GM12878 (cell line): ENCODE results near the gene GUCY1A2. TPM values are rescaled to one million over a fixed set of nuclear protein-coding genes. Genes with fewer than 3 reads are reported as not detected.
"Not testable (repeated sequence)": the region's sequence is repeated elsewhere in the genome, so short reads cannot be mapped to it uniquely, and the experiment has no call there.

Experiments used
- ATAC-seq: fragments of 200-7000 bp; cut with Tn5 transposase; 3 replicates; pipeline ENCODE4 v1.9.1; 2020; ENCODE audit warnings: mild to moderate bottlenecking, moderate library complexity
- BruUV-seq: library from RNA; stranded (reverse); fragments of 400-500 nt; replicated peaks from 2 replicates; lab custom pipeline; 2021; lab: Mats Ljungman, UMichigan
- CTCF ChIA-PET: fragments of 300-600 bp; sonication (Branson Sonifier 250); formaldehyde crosslinking; extraction: SDS; loops from one replicate; lab custom pipeline; 2021; ENCODE audit warnings: inconsistent platforms; lab: Yijun Ruan, JAX
- POLR2A ChIA-PET: fragments of 350-600 bp; formaldehyde crosslinking; extraction: SDS; loops from one replicate; lab custom pipeline; 2021; ENCODE audit warnings: inconsistent platforms; lab: Charles Lee
- RAD21 ChIA-PET: fragments of 300-600 bp; sonication (Branson Sonifier 250); formaldehyde crosslinking; loops from one replicate; lab custom pipeline; 2023; ENCODE audit warnings: antibody characterized with exemption; ENCODE audit not compliant: unreplicated experiment; lab: Charles Lee
- SMC1A ChIA-PET: fragments of 300-600 bp; sonication (Branson Sonifier 250); formaldehyde crosslinking; loops from one replicate; lab custom pipeline; 2023; ENCODE audit not compliant: unreplicated experiment, uncharacterized antibody; lab: Charles Lee
- DNase-seq: peaks from one replicate; pipeline ENCODE4 v3.0.0-alpha.2; 2011; ENCODE audit warnings: low read depth, low spot score
- FAIRE-seq: peaks from 3 replicates; lab custom pipeline; 2011; peaks lifted over from hg19 to GRCh38; lab: Jason Lieb, UNC
- H2AFZ ChIP-seq: 2 replicates; pipeline ENCODE4 v1.6.0; 2011; ENCODE audit warnings: low read depth, low read length, control low read depth; ENCODE audit not compliant: control insufficient read depth
- H3K27ac ChIP-seq: 2 replicates; pipeline ENCODE4 v1.5.1; 2011; ENCODE audit warnings: control low read depth; ENCODE audit not compliant: control insufficient read depth, insufficient read depth
- H3K27me3 ChIP-seq, 2 experiments: replicated peaks in 1 of 2; 2 replicates each; pipeline versions ENCODE4 v1.6.0 to v1.6.1; 2011; ENCODE audit warnings: low read length in 1 of 2; ENCODE audit not compliant: control insufficient read depth in 2 of 2, insufficient read depth in 2 of 2
- H3K36me3 ChIP-seq, 2 experiments: 2 replicates each; pipeline ENCODE4 v1.5.1; 2011; ENCODE audit warnings: low read length in 1 of 2; ENCODE audit not compliant: control insufficient read depth in 2 of 2, insufficient read depth in 2 of 2
- H3K4me1 ChIP-seq: 2 replicates; pipeline ENCODE4 v1.6.1; 2011; ENCODE audit warnings: mild to moderate bottlenecking, low read length, moderate library complexity, mixed read lengths; ENCODE audit not compliant: control insufficient read depth, insufficient read depth
- H3K4me2 ChIP-seq: 2 replicates; pipeline ENCODE4 v1.6.0; 2011; ENCODE audit warnings: control low read depth; ENCODE audit not compliant: control insufficient read depth, insufficient read depth
- H3K4me3 ChIP-seq: fragments of 200-600 bp; sonication (generic); 2 replicates; pipeline ENCODE4 v1.5.1; 2016
- H3K79me2 ChIP-seq: 2 replicates; pipeline ENCODE4 v1.6.0; 2011; ENCODE audit warnings: low read length; ENCODE audit not compliant: control insufficient read depth, insufficient read depth
- H3K9ac ChIP-seq: 2 replicates; pipeline ENCODE4 v1.8.0; 2011; ENCODE audit warnings: low read length, control low read depth, mixed read lengths; ENCODE audit not compliant: control insufficient read depth, insufficient read depth
- H3K9me3 ChIP-seq: replicated peaks from 3 replicates; pipeline ENCODE4 v1.5.1; 2011; ENCODE audit warnings: mild to moderate bottlenecking, low read length; ENCODE audit not compliant: control insufficient read depth, insufficient read depth
- H4K20me1 ChIP-seq: 2 replicates; pipeline ENCODE4 v1.6.0; 2011; ENCODE audit not compliant: control insufficient read depth, insufficient read depth
- WGBS: methylation state at CpG from one replicate; pipeline ENCODE4 v1.1.6; 2016; ENCODE audit warnings: low lambda C conversion rate; ENCODE audit not compliant: insufficient replicate concordance, insufficient coverage; ENCODE audit errors: missing lambda C conversion rate; 5-methylcytosine and 5-hydroxymethylcytosine counted together
- in situ Hi-C: fragments of 300-500 bp; cut with MboI; formaldehyde crosslinking; loops from 9 replicates; pipeline ENCODE4 v1.14.3; 2018; ENCODE audit warnings: mixed read lengths
- intact Hi-C: fragments of 100-400 bp; cut with micrococcal nuclease; formaldehyde crosslinking; loops from one replicate; pipeline ENCODE4 v1.14.2; 2022; ENCODE audit not compliant: unreplicated experiment
- polyA plus RNA-seq, 11 experiments: library from polyadenylated mRNA; depleted of rRNA in 4 of 11; unstranded in 6 of 11; stranded (reverse) in 5 of 11; fragments of >200 nt; fragmentation: Nextera tagmentation in 4 of 11; fragmentation: Illumina TruSeq in 1 of 11; extraction: Ambion mirVana in 4 of 11; extraction: Trizol in 1 of 11; gene quantifications; 1 replicate in 1 of 11; 2 replicates in 10 of 11; pipeline versions ENCODE4 v1.2.1 to v1.2.3, GENCODE V29; 2011 to 2016; ENCODE audit warnings: inconsistent platforms in 2 of 11, missing spikeins in 2 of 11, low read depth in 1 of 11
- total RNA-seq, 4 experiments: library from RNA; depleted of rRNA in 3 of 4; stranded (reverse); fragments of >200 nt in 3 of 4; fragmentation: Illumina TruSeq in 1 of 4; extraction: Trizol in 1 of 4; gene quantifications; 2 replicates each; pipeline versions ENCODE4 v1.2.1 to v1.2.3, GENCODE V29; 2013 to 2021
- TF ChIP-seq, protein P1 (sequence below): fragments of 450-650 bp; IDR thresholded peaks from 2 replicates; pipeline ENCODE4 v1.6.1; 2017; ENCODE audit warnings: borderline replicate concordance

The GUCY1A2 gene
- total and polyA plus RNA-seq, 10 of the 15 experiments (the other 5 are each of a cell fraction or from before 2014, with no cell fraction given) = under 0.01 to 0.03 (median under 0.01) TPM; not detected in 4

DNA sequence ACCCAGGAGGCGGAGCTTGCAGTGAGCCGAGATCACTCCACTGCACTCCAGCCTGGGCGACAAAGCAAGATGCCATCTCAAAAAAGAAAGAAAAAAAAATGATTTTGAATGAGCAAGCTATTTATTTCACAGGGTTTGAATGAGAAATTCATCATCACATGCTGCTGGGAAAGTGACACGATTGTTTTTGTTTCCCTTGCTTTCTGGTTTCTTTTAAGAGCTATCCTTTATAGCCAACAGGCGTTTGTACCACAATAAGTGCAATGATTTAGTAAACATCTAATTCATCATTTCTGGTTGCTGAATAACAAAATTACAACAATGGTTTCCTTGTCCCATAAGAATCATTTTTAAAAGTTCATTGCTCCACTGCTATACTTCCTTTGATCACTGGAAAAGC is 129.9 kb downstream of the GUCY1A2 start:
- no TSS peak for BruUV-seq

GRCh38 chr11:106883693-106884092 is 134.6 kb downstream of the GUCY1A2 start:
- H3K9ac ChIP-seq, DNase-seq, H3K36me3 ChIP-seq, SMC1A ChIA-PET, H3K4me1 ChIP-seq, H4K20me1 ChIP-seq, intact Hi-C loops, POLR2A ChIA-PET, H3K79me2 ChIP-seq, RAD21 ChIA-PET, H2AFZ ChIP-seq, H3K4me3 ChIP-seq, H3K27ac ChIP-seq, H3K27me3 ChIP-seq, in situ Hi-C loops, BruUV-seq, ATAC-seq, FAIRE-seq, H3K4me2 ChIP-seq, CTCF ChIA-PET, H3K9me3 ChIP-seq: not testable (repeated sequence)
- 19% methylated on average over 5 of the region's 5 CpGs for WGBS

More for the DNA sequence above, 129.9 kb downstream of the GUCY1A2 start:
- Histone ChIP-seq H3K27me3 (no peaks in the 10 kb centered on the region), H3K79me2 (no peaks in the 10 kb centered on the region), H3K27ac (no peak overlapping the region), H3K4me1 (no peaks in the 10 kb centered on the region), H3K4me3 (no peak overlapping the region), H3K4me2 (no peak overlapping the region), H4K20me1 (no peaks in the 10 kb centered on the region), H3K36me3 (no peaks in the 10 kb centered on the region), H2AFZ (no peak overlapping the region), H3K9ac (no peak overlapping the region), H3K9me3 (no peaks in the 10 kb centered on the region)
- ATAC-seq (no peak), FAIRE-seq (no peak), DNase-seq (no peak)
- ChIA-PET RAD21 (no interaction called here), SMC1A (no interaction called here), POLR2A (no interaction called here), CTCF (no interaction called here)
- TF ChIP-seq, protein P1, sequence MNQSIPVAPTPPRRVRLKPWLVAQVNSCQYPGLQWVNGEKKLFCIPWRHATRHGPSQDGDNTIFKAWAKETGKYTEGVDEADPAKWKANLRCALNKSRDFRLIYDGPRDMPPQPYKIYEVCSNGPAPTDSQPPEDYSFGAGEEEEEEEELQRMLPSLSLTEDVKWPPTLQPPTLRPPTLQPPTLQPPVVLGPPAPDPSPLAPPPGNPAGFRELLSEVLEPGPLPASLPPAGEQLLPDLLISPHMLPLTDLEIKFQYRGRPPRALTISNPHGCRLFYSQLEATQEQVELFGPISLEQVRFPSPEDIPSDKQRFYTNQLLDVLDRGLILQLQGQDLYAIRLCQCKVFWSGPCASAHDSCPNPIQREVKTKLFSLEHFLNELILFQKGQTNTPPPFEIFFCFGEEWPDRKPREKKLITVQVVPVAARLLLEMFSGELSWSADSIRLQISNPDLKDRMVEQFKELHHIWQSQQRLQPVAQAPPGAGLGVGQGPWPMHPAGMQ = no peak
- in situ Hi-C loops = no loop called here
- WGBS = 22% methylated on average over 5 of the region's 5 CpGs
- intact Hi-C loops = no loop called here
